Measurements from ENCODE around the gene ZBTB7C.

The ZBTB7C gene

DNA sequence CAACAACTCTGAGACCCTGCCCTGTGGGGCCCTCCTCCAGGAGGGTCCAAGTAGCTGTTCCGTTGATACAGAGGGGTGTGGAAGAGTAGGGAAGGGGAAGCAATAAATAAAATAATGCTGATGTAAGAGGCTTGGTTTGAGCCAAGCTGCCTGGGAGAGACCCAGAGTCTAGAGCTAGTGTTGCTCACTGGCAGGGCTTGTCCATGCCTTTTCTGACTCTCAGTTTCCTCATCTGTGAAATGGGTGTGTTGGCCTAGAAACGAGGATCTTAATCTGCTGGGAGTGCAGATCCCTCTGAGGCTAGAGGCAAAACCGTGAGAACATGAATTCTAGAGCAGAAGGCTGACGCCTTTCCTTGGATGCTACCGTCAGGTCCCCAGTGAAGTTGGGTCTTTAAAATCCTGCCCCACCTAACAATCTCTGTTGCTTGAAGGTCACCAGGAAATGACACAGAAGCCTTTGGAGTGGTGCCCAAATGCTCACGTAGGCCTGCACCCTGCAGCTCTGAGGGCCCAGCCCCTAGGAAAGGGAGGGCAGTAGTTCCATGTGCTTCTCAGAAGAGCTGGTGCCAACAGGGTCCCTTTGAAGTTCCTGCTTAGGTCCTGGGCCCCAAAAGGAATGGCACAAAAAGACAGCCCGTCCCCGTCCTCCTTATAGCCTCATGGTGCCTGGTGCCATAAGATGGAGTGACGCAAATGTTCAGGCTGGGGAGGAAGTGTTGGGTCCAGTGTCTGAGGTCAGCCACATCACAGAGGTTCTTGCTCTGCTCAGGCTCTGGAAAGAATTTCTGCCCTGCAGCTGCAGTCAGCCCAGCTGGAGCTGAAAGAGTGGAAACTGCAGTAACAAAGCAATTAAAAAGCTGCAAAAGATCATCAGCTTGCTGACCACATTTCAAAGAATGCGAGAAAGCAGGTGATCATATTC lies 405.5 kb downstream of the ZBTB7C start:
- H2AFZ ChIP-seq (ENCODE audit: low read length) = peak overlapping the region; percentile 40
- H3F3A ChIP-seq (ENCODE audit: low read depth) = peaks cover 5% of the 10 kb centered on the region; the same call in 1 of the 2 replicates
- H4K20me1 ChIP-seq (ENCODE audit: insufficient read depth, low read length, poor library complexity, severe bottlenecking) = no peaks in the 10 kb centered on the region
- no peaks in the 10 kb centered on the region for H3K9me3 ChIP-seq (ENCODE audit: insufficient read depth, low read depth, low read length)
- no peaks in the 10 kb centered on the region for H3K79me2 ChIP-seq (ENCODE audit: insufficient read depth, low read length)
- H3K4me2 ChIP-seq (ENCODE audit: low read depth, low read length, poor library complexity, severe bottlenecking) = peak overlapping the region; percentile 37
- no peak overlapping the region for H3K4me3 ChIP-seq (ENCODE audit: low read length, poor library complexity, severe bottlenecking)
- no peaks in the 10 kb centered on the region for H3K27me3 ChIP-seq (ENCODE audit: insufficient read depth, low read length, poor library complexity, severe bottlenecking)
- H3K36me3 ChIP-seq (ENCODE audit: insufficient read depth, low read length) = no peaks in the 10 kb centered on the region
- H3K9ac ChIP-seq (ENCODE audit: low read depth, low read length, poor library complexity, severe bottlenecking) = peak overlapping the region; percentile 24
- H3K9me2 ChIP-seq (replicated peaks; ENCODE audit: low read depth, low read length) = no peaks in the 10 kb centered on the region
- H3K4me1 ChIP-seq (ENCODE audit: insufficient read depth, low read length, poor library complexity, severe bottlenecking) = peaks cover 37% of the 10 kb centered on the region
- TF ChIP-seq EZH2phosphoT487 (IDR thresholded peaks at IDR 0.05; ENCODE audit: borderline replicate concordance) = no peak
- TF ChIP-seq, protein P1, sequence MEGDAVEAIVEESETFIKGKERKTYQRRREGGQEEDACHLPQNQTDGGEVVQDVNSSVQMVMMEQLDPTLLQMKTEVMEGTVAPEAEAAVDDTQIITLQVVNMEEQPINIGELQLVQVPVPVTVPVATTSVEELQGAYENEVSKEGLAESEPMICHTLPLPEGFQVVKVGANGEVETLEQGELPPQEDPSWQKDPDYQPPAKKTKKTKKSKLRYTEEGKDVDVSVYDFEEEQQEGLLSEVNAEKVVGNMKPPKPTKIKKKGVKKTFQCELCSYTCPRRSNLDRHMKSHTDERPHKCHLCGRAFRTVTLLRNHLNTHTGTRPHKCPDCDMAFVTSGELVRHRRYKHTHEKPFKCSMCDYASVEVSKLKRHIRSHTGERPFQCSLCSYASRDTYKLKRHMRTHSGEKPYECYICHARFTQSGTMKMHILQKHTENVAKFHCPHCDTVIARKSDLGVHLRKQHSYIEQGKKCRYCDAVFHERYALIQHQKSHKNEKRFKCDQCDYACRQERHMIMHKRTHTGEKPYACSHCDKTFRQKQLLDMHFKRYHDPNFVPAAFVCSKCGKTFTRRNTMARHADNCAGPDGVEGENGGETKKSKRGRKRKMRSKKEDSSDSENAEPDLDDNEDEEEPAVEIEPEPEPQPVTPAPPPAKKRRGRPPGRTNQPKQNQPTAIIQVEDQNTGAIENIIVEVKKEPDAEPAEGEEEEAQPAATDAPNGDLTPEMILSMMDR (conservative IDR thresholded peaks at IDR 0.05; ENCODE audit: low read length) = no peak

DNA sequence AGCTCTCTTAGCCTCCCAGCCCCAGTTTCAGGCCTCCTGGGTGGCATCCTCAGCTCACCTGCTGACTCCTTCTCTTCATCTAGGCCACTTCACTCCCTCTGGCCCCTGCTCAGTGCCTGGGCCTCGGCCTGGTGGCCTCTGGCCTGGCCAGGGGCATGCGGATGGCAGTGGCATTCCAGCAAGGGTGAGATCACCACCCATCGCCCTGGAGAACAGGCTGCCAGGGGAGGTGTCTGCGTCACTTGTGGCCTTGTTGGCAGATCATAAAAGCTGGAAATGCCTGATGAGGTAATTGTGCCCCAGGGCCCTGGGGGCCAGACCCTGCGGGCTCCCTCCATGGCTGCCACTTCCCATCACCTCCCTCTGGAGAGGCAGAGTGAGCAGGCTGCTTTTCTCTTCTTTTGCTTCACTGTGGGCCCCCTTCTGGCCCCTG lies 406.2 kb downstream of the ZBTB7C start:
- no peak overlapping the region for H2AFZ ChIP-seq (ENCODE audit: low read length)

DNA sequence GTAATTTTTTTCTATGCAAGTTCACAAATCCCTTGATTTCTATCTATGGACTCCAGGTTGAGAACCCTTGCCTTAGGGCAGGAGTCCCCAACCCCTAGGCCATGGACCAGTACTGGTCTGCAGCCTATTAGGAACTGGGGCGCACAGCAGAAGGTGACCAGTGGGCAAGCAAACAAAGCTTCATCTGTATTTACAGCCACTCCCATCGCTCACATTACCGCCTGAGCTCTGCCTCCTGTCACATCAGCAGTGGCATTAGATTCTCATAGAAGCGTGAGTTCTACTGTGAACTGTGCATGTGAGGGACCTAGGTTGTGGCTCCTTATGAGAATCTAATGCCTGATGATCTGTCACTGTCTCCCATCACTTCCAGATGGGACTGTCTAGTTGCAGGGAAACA lies 408.5 kb downstream of the ZBTB7C start:
- Histone ChIP-seq H4K20me1 (ENCODE audit: insufficient read depth, low read length, poor library complexity, severe bottlenecking) (no peaks in the 10 kb centered on the region), H3K9me3 (ENCODE audit: insufficient read depth, low read depth, low read length) (0 out of 2 replicates have a peak, but pooled peaks cover 3% of the 10 kb centered on the region), H3K4me2 (ENCODE audit: low read depth, low read length, poor library complexity, severe bottlenecking) (peak overlapping the region; percentile 49), H2AFZ (ENCODE audit: low read length) (no peak overlapping the region), H3K36me3 (ENCODE audit: insufficient read depth, low read length) (no peaks in the 10 kb centered on the region), H3K79me2 (ENCODE audit: insufficient read depth, low read length) (no peaks in the 10 kb centered on the region), H3K9ac (ENCODE audit: low read depth, low read length, poor library complexity, severe bottlenecking) (peak overlapping the region; percentile 20), H3K4me3 (ENCODE audit: low read length, poor library complexity, severe bottlenecking) (no peak overlapping the region), H3K9me2 (replicated peaks; ENCODE audit: low read depth, low read length) (no peaks in the 10 kb centered on the region), H3F3A (ENCODE audit: low read depth) (peaks cover 5% of the 10 kb centered on the region; the same call in 1 of the 2 replicates), H3K4me1 (ENCODE audit: insufficient read depth, low read length, poor library complexity, severe bottlenecking) (peaks cover 41% of the 10 kb centered on the region), H3K27me3 (ENCODE audit: insufficient read depth, low read length, poor library complexity, severe bottlenecking) (no peaks in the 10 kb centered on the region)
- TF ChIP-seq, protein P1 (conservative IDR thresholded peaks at IDR 0.05; ENCODE audit: low read length) = no peak
- no peak for TF ChIP-seq EZH2phosphoT487 (IDR thresholded peaks at IDR 0.05; ENCODE audit: borderline replicate concordance)

More for the DNA sequence above, 406.2 kb downstream of the ZBTB7C start:
- no peak for TF ChIP-seq EZH2phosphoT487 (IDR thresholded peaks at IDR 0.05; ENCODE audit: borderline replicate concordance)
- TF ChIP-seq, protein P1 (conservative IDR thresholded peaks at IDR 0.05; ENCODE audit: low read length) = no peak
- Histone ChIP-seq H3K4me1 (ENCODE audit: insufficient read depth, low read length, poor library complexity, severe bottlenecking) (peaks cover 38% of the 10 kb centered on the region), H3K4me2 (ENCODE audit: low read depth, low read length, poor library complexity, severe bottlenecking) (no peak overlapping the region), H3F3A (ENCODE audit: low read depth) (peaks cover 5% of the 10 kb centered on the region; the same call in 1 of the 2 replicates), H4K20me1 (ENCODE audit: insufficient read depth, low read length, poor library complexity, severe bottlenecking) (no peaks in the 10 kb centered on the region), H3K36me3 (ENCODE audit: insufficient read depth, low read length) (no peaks in the 10 kb centered on the region), H3K9me2 (replicated peaks; ENCODE audit: low read depth, low read length) (no peaks in the 10 kb centered on the region), H3K9me3 (ENCODE audit: insufficient read depth, low read depth, low read length) (no peaks in the 10 kb centered on the region), H3K4me3 (ENCODE audit: low read length, poor library complexity, severe bottlenecking) (no peak overlapping the region), H3K79me2 (ENCODE audit: insufficient read depth, low read length) (no peaks in the 10 kb centered on the region), H3K9ac (ENCODE audit: low read depth, low read length, poor library complexity, severe bottlenecking) (no peak overlapping the region), H3K27me3 (ENCODE audit: insufficient read depth, low read length, poor library complexity, severe bottlenecking) (no peaks in the 10 kb centered on the region)

Measured in Loucy (cell line).